Measurements from ENCODE around the gene TCF25. TPM values are rescaled to one million over a fixed set of nuclear protein-coding genes. Genes with fewer than 3 reads are reported as not detected.
"Not testable (repeated sequence)": the region's sequence is repeated elsewhere in the genome, so short reads cannot be mapped to it uniquely, and the experiment has no call there.

The TCF25 gene
- total RNA-seq, 1 donor from 2014 or later = 149 TPM

DNA sequence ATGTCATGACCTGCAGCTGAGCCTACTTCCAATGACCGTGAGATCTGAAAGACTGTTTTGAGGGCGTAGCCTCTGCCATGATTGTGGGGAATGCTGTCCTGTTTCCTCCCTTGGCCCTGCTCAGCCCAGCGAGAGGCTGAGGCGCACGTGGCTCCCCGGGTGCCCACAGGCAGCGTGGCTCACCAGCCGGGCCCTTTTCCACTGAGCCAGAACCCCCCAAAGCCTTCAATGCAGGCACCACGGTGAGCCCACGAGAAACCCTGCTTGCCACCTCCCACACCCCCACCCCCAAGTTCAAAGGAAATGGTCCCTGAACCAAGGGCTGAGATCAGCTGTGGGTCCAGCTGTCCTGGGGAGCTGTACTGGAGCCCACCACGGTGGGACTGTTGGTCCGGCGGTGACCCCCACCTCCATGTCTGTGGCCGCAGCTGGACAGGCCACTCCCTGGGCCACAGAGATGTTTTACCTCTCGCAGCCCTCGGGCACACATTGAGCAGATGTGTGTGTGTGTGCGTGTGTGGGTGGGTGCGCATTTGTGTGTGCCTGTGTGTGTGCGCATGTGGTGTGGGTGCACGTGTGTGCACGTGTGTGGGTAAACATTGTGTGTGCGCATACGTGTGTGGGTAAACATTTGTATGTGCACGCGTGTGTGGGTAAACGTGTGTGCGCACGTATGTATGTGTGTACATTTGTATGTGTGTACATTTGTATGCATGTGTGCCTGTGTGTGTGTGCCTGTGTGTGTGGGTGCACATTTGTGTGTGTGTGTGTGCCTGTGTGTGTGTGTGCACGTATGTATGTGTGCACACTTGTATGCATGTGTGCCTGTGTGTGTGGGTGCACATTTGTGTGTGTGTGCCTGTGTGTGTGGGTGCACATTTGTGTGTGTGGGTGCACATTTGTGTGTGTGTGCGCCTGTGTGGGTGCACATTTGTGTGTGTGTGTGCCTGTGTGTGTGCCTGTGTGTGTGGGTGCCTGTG lies 40.3 kb downstream of the TCF25 start:
- TF ChIP-seq, protein P1, sequence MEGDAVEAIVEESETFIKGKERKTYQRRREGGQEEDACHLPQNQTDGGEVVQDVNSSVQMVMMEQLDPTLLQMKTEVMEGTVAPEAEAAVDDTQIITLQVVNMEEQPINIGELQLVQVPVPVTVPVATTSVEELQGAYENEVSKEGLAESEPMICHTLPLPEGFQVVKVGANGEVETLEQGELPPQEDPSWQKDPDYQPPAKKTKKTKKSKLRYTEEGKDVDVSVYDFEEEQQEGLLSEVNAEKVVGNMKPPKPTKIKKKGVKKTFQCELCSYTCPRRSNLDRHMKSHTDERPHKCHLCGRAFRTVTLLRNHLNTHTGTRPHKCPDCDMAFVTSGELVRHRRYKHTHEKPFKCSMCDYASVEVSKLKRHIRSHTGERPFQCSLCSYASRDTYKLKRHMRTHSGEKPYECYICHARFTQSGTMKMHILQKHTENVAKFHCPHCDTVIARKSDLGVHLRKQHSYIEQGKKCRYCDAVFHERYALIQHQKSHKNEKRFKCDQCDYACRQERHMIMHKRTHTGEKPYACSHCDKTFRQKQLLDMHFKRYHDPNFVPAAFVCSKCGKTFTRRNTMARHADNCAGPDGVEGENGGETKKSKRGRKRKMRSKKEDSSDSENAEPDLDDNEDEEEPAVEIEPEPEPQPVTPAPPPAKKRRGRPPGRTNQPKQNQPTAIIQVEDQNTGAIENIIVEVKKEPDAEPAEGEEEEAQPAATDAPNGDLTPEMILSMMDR (IDR thresholded peaks at IDR 0.05; ENCODE audit: insufficient read depth, low read length, poor library complexity, severe bottlenecking) = no peak
- H3K27me3 ChIP-seq (ENCODE audit: control insufficient read depth, insufficient read depth, low read length) = no peaks in the 10 kb centered on the region
- DNase-seq (ENCODE audit: low read depth) = no peak
- peaks cover 2% of the 10 kb centered on the region for H3K36me3 ChIP-seq (ENCODE audit: control insufficient read depth, insufficient read depth, low read length)
- no peak overlapping the region for H3K4me3 ChIP-seq (ENCODE audit: low read depth, low read length)

DNA sequence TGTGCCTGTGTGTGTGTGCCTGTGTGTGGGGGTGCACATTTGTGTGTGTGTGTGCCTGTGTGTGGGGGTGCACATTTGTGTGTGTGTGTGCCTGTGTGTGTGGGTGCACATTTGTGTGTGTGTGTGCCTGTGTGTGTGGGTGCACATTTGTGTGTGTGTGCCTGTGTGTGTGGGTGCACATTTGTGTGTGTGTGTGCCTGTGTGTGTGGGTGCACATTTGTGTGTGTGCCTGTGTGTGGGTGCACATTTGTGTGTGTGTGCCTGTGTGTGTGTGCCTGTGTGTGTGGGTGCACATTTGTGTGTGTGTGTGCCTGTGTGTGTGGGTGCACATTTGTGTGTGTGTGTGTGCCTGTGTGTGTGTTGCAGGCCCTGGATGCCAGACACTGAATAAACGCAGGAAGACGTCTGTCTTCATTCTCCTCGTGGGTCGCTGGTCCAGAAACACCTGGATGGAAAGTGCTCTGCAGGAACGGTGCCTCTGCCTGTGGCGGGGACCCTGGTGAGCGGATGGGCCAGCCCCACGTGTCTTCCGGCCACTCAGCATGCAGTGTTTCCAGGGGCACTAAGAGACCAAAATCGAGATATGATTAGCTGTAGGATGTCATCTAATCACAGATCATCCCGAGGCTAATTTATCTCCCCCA lies 41.4 kb downstream of the TCF25 start:
- H3K27me3 ChIP-seq (ENCODE audit: control insufficient read depth, insufficient read depth, low read length); H3K4me3 ChIP-seq (ENCODE audit: low read depth, low read length); H3K36me3 ChIP-seq (ENCODE audit: control insufficient read depth, insufficient read depth, low read length); DNase-seq (ENCODE audit: low read depth): not testable (repeated sequence)

DNA sequence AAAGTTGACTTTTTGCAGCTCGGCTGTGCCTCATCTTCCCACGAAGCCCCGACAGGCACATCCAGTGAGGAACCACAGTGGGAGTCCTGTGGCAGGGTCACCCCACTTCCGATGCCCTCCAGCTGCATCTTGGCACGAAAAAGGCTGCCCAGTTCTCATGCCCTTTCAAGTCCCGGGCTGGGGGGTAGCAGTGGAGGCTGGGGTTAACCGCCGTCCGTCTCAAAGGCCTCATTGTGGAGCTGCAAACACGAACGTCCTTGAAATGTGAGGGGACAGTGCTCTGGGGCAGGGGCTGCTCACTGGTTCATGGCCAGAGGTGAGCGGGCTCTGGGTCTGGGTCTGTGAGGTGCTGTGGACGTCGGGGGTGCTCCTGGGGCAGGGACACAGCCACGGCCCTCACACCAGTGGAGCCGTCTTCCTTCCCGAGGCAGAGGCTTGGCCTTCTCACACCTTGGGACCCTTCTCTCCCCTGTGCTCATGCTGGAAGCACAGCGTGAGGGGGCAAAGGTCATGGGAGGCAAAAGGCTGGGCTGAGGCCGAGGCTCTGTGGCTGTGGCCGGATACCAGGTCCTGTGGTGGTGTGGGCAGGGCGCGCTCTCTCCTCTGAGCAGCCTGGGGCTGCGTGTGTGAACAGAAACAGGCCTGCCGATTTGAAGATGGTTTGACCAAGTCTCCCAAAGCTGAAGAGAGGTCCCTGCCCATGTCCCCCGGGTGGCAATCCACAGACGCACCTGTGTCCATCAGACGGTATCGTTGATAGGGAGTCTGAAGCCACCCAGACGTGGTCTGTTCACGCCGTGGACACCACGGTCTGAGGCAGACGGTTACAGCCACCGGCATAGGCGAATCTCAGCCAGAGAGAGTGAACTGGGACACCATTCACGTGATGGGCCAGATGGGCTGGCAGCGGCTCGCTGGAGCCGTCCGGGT lies 42.2 kb downstream of the TCF25 start:
- H3K36me3 ChIP-seq (ENCODE audit: control insufficient read depth, insufficient read depth, low read length) = peaks cover 1% of the 10 kb centered on the region
- TF ChIP-seq, protein P1 (IDR thresholded peaks at IDR 0.05; ENCODE audit: insufficient read depth, low read length, poor library complexity, severe bottlenecking) = no peak

DNA sequence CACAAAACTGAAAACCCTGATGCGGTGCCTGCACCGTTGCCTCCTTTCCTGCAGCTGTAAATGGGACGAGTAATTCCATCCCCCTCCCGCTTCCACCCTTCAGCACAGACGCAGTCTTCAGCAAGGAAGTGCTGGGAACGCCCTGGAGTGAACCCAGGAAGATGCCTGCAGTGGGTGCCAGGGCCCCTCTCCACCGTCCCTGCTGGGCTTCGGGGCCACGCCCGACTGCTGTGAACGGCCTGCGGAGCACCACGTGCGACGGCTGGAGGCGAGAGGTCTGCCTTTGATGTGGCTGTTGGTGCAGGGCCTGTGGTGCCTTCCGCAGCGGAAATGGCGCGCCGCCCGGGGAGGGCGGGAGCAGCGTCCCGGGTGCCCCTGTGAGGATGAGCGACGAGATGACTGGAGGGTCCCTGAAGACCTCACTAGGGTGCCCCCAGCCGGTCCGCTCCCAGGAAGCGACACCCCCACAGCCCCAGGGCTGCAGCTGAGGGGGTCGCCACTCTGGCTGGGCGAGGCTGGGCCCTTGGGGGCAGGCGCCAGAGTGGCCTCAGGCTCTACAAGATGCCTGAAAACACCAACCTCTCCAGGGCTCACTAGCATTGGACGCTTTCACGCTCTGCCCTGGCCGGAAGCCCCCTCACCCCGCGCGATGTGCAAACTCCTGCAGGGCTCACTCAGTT lies 44.5 kb downstream of the TCF25 start:
- peak overlapping the region; percentile 26 for H3K4me3 ChIP-seq (ENCODE audit: low read depth, low read length)
- DNase-seq (ENCODE audit: low read depth) = peak; percentile 76
- TF ChIP-seq, protein P1 (IDR thresholded peaks at IDR 0.05; ENCODE audit: insufficient read depth, low read length, poor library complexity, severe bottlenecking) = no peak
- no peaks in the 10 kb centered on the region for H3K36me3 ChIP-seq (ENCODE audit: control insufficient read depth, insufficient read depth, low read length)
- no peaks in the 10 kb centered on the region for H3K27me3 ChIP-seq (ENCODE audit: control insufficient read depth, insufficient read depth, low read length)

More for the DNA sequence above, 42.2 kb downstream of the TCF25 start:
- DNase-seq (ENCODE audit: low read depth) = no peak
- no peak overlapping the region for H3K4me3 ChIP-seq (ENCODE audit: low read depth, low read length)
- no peaks in the 10 kb centered on the region for H3K27me3 ChIP-seq (ENCODE audit: control insufficient read depth, insufficient read depth, low read length)

DNA sequence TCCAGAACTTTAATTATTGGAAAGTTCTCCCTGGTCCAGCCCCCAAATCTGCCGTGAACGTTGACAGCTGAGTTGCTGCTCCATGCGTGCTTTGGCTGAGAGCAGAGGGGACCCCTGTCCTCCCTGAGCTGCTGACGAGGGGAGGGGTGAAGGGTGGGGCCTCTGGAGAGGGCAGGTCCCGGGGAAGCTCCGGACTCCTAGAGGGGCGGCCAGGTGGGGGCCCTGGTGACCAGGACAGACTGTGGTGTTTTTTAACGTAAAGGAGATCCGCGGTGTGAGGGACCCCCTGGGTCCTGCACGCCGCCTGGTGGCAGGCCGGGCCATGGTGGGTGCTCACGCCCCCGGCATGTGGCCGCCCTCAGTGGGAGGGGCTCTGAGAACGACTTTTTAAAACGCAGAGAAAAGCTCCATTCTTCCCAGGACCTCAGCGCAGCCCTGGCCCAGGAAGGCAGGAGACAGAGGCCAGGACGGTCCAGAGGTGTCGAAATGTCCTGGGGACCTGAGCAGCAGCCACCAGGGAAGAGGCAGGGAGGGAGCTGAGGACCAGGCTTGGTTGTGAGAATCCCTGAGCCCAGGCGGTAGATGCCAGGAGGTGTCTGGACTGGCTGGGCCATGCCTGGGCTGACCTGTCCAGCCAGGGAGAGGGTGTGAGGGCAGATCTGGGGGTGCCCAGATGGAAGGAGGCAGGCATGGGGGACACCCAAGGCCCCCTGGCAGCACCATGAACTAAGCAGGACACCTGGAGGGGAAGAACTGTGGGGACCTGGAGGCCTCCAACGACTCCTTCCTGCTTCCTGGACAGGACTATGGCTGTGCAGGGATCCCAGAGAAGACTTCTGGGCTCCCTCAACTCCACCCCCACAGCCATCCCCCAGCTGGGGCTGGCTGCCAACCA lies 45.3 kb downstream of the TCF25 start, which contains the start of gene MC1R:
MC1R (plus strand) TSS at position 410 of the 895 bp plus-strand sequence; CDS start at position 807, 397 bp downstream.
- no peak for DNase-seq (ENCODE audit: low read depth)

More for the DNA sequence above, 45.3 kb downstream of the TCF25 start, which contains the start of gene MC1R:
- Histone ChIP-seq H3K4me3 (ENCODE audit: low read depth, low read length) (peak within 1 kb of the TSS; percentile 26), H3K27me3 (ENCODE audit: control insufficient read depth, insufficient read depth, low read length) (no peaks in the 10 kb centered on the region), H3K36me3 (ENCODE audit: control insufficient read depth, insufficient read depth, low read length) (no peaks in the 10 kb centered on the region)
- TF ChIP-seq, protein P1 (IDR thresholded peaks at IDR 0.05; ENCODE audit: insufficient read depth, low read length, poor library complexity, severe bottlenecking) = peak; percentile 71
